Measurements from ENCODE around the gene RIMBP2.

Gene RIMBP2

GRCh38 chr12:130633771-130634170 is 82.3 kb downstream of the RIMBP2 start:
- POLR2A ChIA-PET = no interaction called here
- H3K27ac ChIP-seq (ENCODE audit: extremely low read depth, low read depth, low read length) = no peak overlapping the region
- no peaks in the 10 kb centered on the region for H3K4me1 ChIP-seq (ENCODE audit: control insufficient read depth, insufficient read depth, low read length)
- CTCF ChIA-PET = interaction anchor here (0.6 kb wide), 2 partner anchors 64 to 387 kb away, joined by 3 read pairs; no protein-coding TSS in a partner anchor
- H3K4me3 ChIP-seq (ENCODE audit: low read depth, low read length) = no peak overlapping the region
- no peaks in the 10 kb centered on the region for H3K36me3 ChIP-seq (ENCODE audit: control insufficient read depth in 2 of 2, insufficient read depth in 1 of 2, low read length in 2 of 2)
- no peak for TF ChIP-seq BCL11B (tag by site-specific recombination; IDR thresholded peaks at IDR 0.05; ENCODE audit: low read depth)
- peak; percentile 42; the same call in 1 of the 2 replicates for TF ChIP-seq ZIC2 (tag by site-specific recombination; IDR thresholded peaks at IDR 0.05)
- H3K9me3 ChIP-seq (ENCODE audit: control insufficient read depth, insufficient read depth, low read depth, low read length) = no peaks in the 10 kb centered on the region

GRCh38 chr12:130632642-130633041 is 83.5 kb downstream of the RIMBP2 start:
- Histone ChIP-seq H3K4me3 (ENCODE audit: low read depth, low read length) (no peak overlapping the region), H3K4me1 (ENCODE audit: control insufficient read depth, insufficient read depth, low read length) (no peaks in the 10 kb centered on the region), H3K27ac (ENCODE audit: extremely low read depth, low read depth, low read length) (no peak overlapping the region), H3K9me3 (ENCODE audit: control insufficient read depth, insufficient read depth, low read depth, low read length) (no peaks in the 10 kb centered on the region), H3K36me3 (ENCODE audit: control insufficient read depth in 2 of 2, insufficient read depth in 1 of 2, low read length in 2 of 2) (no peaks in the 10 kb centered on the region)
- TF ChIP-seq CTCF (tag by site-specific recombination; IDR thresholded peaks at IDR 0.05) (no peak), ZNF639 (tag by site-specific recombination; IDR thresholded peaks at IDR 0.05) (no peak), ZNF366 (tag by site-specific recombination; conservative IDR thresholded peaks at IDR 0.05) (no peak)
- ChIA-PET POLR2A (no interaction called here), CTCF (no interaction called here)

- TF ChIP-seq ZNF324 (tag by site-specific recombination; IDR thresholded peaks at IDR 0.05) = no peak
- no peak for TF ChIP-seq SALL2 (tag by site-specific recombination; IDR thresholded peaks at IDR 0.05; ENCODE audit: borderline replicate concordance)
- TF ChIP-seq ZNF10 (tag by site-specific recombination; IDR thresholded peaks at IDR 0.05) = no peak
- TF ChIP-seq ZSCAN16 (tag by site-specific recombination; IDR thresholded peaks at IDR 0.05) = no peak
- TF ChIP-seq ZNF37A (tag by site-specific recombination; IDR thresholded peaks at IDR 0.05) = no peak
- TF ChIP-seq ZNF433 (tag by site-specific recombination; IDR thresholded peaks at IDR 0.05; ENCODE audit: low read depth) = no peak
- TF ChIP-seq ZNF549 (tag by site-specific recombination; IDR thresholded peaks at IDR 0.05) = no peak
- Histone ChIP-seq H3K4me1 (ENCODE audit: control insufficient read depth, insufficient read depth, low read length) (no peaks in the 10 kb centered on the region), H3K4me3 (ENCODE audit: low read depth, low read length) (no peak overlapping the region), H3K9me3 (ENCODE audit: control insufficient read depth, insufficient read depth, low read depth, low read length) (no peaks in the 10 kb centered on the region), H3K36me3 (ENCODE audit: control insufficient read depth in 2 of 2, insufficient read depth in 1 of 2, low read length in 2 of 2) (no peaks in the 10 kb centered on the region), H3K27ac (ENCODE audit: extremely low read depth, low read depth, low read length) (no peak overlapping the region)
- ChIA-PET CTCF (no interaction called here), POLR2A (no interaction called here)
These were observed 87.8 kb downstream of the RIMBP2 start for GRCh38 chr12:130628304-130628703.

GRCh38 chr12:130627175-130627574 is 88.9 kb downstream of the RIMBP2 start:
- POLR2A ChIA-PET = no interaction called here
- Histone ChIP-seq H3K4me3 (ENCODE audit: low read depth, low read length) (no peak overlapping the region), H3K36me3 (ENCODE audit: control insufficient read depth in 2 of 2, insufficient read depth in 1 of 2, low read length in 2 of 2) (no peaks in the 10 kb centered on the region), H3K27ac (ENCODE audit: extremely low read depth, low read depth, low read length) (no peak overlapping the region), H3K9me3 (ENCODE audit: control insufficient read depth, insufficient read depth, low read depth, low read length) (no peaks in the 10 kb centered on the region), H3K4me1 (ENCODE audit: control insufficient read depth, insufficient read depth, low read length) (no peaks in the 10 kb centered on the region)
- TF ChIP-seq ZNF18 (tag by site-specific recombination; IDR thresholded peaks at IDR 0.05) (no peak), ZNF26 (tag by site-specific recombination; IDR thresholded peaks at IDR 0.05) (no peak), ZNF248 (tag by site-specific recombination; IDR thresholded peaks at IDR 0.05) (no peak)
- CTCF ChIA-PET = no interaction called here

Data from HEK293 (cell line).